NB4 (cell line): ENCODE data around the gene RAD18.

ENCODE experiments used
- CTCF ChIP-seq: IDR thresholded peaks from one replicate; pipeline ENCODE4 v1.5.1; 2012; ENCODE audit warnings: low read depth, low read length
- MAX ChIP-seq: IDR thresholded peaks from 2 replicates; pipeline ENCODE4 v1.6.1; 2011; ENCODE audit warnings: low read depth, low read length
- POLR2A ChIP-seq: IDR thresholded peaks from 2 replicates; pipeline ENCODE4 v1.6.1; 2011; ENCODE audit warnings: mild to moderate bottlenecking; ENCODE audit not compliant: insufficient read length; ENCODE audit errors: extremely low read depth

GRCh38 chr3:8966150-8966819 is 3.0 kb upstream of the RAD18 start:
- TF ChIP-seq CTCF = no peak
- no peak for TF ChIP-seq POLR2A
- TF ChIP-seq MAX = no peak
